Osteoblast (primary cell): Measurements from ENCODE around the gene DIPK1C. TPM values are rescaled to one million over a fixed set of nuclear protein-coding genes. Genes with fewer than 3 reads are reported as not detected.
"Not testable (repeated sequence)": the region's sequence is repeated elsewhere in the genome, so short reads cannot be mapped to it uniquely, and the experiment has no call there.

Experiments
- DNase-seq: peaks from one replicate; pipeline ENCODE4 v3.0.0; 2011; ENCODE audit warnings: low spot score, mixed read lengths; ENCODE audit not compliant: insufficient read length; ENCODE audit errors: missing footprints
- H2AFZ ChIP-seq: 2 replicates; pipeline ENCODE4 v1.6.0; 2011; ENCODE audit warnings: mild to moderate bottlenecking, low read length
- H3K27ac ChIP-seq: 2 replicates; pipeline ENCODE4 v1.5.1; 2011; ENCODE audit warnings: mild to moderate bottlenecking, low read depth, low read length, moderate library complexity
- H3K27me3 ChIP-seq: 2 replicates; pipeline ENCODE4 v1.6.0; 2012; ENCODE audit warnings: mild to moderate bottlenecking, control low read depth, inconsistent platforms, low read length, moderate library complexity; ENCODE audit not compliant: insufficient read depth
- H3K36me3 ChIP-seq: 2 replicates; pipeline ENCODE4 v1.5.1; 2011; ENCODE audit warnings: mild to moderate bottlenecking, low read length, control low read depth, moderate library complexity; ENCODE audit not compliant: insufficient read depth
- H3K4me1 ChIP-seq: 2 replicates; pipeline ENCODE4 v1.5.1; 2011; ENCODE audit warnings: mild to moderate bottlenecking, low read length, control low read depth, moderate library complexity; ENCODE audit not compliant: insufficient read depth
- H3K4me2 ChIP-seq: 2 replicates; pipeline ENCODE4 v1.6.0; 2011; ENCODE audit warnings: mild to moderate bottlenecking, low read length; ENCODE audit not compliant: insufficient read depth
- H3K4me3 ChIP-seq: fragments of 200-600 bp; sonication (generic); 3 replicates; pipeline ENCODE4 v1.5.1; 2012; ENCODE audit warnings: mild to moderate bottlenecking, low read length, inconsistent platforms; ENCODE audit not compliant: insufficient read depth
- H3K79me2 ChIP-seq: 2 replicates; pipeline ENCODE4 v1.6.0; 2012; ENCODE audit warnings: mild to moderate bottlenecking, low read length, control low read depth, inconsistent platforms; ENCODE audit not compliant: insufficient read depth
- H3K9me3 ChIP-seq: 2 replicates; pipeline ENCODE4 v1.5.1; 2011; ENCODE audit warnings: low read depth, low read length, control low read depth
- H4K20me1 ChIP-seq: 2 replicates; pipeline ENCODE4 v1.6.0; 2012; ENCODE audit warnings: mild to moderate bottlenecking, low read length, control low read depth; ENCODE audit not compliant: insufficient read depth
- total RNA-seq: library from RNA; depleted of rRNA; stranded (reverse); fragments of >200 nt; gene quantifications from 2 replicates; pipeline ENCODE4 v1.2.3, GENCODE V29; 2012
- TF ChIP-seq, protein P1 (sequence below): IDR thresholded peaks from 2 replicates; pipeline ENCODE4 v1.5.1; 2011; ENCODE audit warnings: mild to moderate bottlenecking, low read depth, low read length, moderate library complexity; ENCODE audit errors: extremely low read depth

DIPK1C gene
- total RNA-seq, 1 donor, result not detected

DNA sequence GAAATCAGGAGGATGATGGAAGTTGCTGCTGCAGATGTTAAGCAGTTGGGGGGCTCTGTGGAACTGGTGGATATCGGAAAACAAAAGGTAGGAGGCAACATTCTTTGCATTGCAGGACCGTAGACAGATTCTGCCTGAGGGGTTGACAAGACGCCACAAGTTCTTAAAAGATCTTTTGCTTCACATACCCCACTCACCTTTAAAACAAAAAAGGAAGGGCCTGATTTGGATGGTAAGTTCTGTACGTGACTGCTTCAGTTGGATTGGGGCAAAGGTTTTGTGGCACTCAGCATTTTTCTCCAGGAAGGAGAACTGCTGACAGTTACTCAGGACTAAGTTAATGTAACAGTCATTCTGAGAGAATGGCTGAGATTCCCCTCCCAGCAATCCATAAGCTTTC is 44.3 kb upstream of the DIPK1C start:
- H3K4me1 ChIP-seq, result peaks cover 20% of the 10 kb centered on the region
- peaks cover 3% of the 10 kb centered on the region for H4K20me1 ChIP-seq
- peaks cover 28% of the 10 kb centered on the region for H3K36me3 ChIP-seq
- no peak for DNase-seq
- H3K27me3 ChIP-seq, result no peaks in the 10 kb centered on the region
- H3K79me2 ChIP-seq, result peaks cover 32% of the 10 kb centered on the region
- TF ChIP-seq, protein P1, sequence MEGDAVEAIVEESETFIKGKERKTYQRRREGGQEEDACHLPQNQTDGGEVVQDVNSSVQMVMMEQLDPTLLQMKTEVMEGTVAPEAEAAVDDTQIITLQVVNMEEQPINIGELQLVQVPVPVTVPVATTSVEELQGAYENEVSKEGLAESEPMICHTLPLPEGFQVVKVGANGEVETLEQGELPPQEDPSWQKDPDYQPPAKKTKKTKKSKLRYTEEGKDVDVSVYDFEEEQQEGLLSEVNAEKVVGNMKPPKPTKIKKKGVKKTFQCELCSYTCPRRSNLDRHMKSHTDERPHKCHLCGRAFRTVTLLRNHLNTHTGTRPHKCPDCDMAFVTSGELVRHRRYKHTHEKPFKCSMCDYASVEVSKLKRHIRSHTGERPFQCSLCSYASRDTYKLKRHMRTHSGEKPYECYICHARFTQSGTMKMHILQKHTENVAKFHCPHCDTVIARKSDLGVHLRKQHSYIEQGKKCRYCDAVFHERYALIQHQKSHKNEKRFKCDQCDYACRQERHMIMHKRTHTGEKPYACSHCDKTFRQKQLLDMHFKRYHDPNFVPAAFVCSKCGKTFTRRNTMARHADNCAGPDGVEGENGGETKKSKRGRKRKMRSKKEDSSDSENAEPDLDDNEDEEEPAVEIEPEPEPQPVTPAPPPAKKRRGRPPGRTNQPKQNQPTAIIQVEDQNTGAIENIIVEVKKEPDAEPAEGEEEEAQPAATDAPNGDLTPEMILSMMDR, result no peak
- H3K4me2 ChIP-seq, result no peak overlapping the region
- no peak overlapping the region for H3K27ac ChIP-seq
- no peak overlapping the region for H2AFZ ChIP-seq
- H3K4me3 ChIP-seq, result no peak overlapping the region
- no peaks in the 10 kb centered on the region for H3K9me3 ChIP-seq

DNA sequence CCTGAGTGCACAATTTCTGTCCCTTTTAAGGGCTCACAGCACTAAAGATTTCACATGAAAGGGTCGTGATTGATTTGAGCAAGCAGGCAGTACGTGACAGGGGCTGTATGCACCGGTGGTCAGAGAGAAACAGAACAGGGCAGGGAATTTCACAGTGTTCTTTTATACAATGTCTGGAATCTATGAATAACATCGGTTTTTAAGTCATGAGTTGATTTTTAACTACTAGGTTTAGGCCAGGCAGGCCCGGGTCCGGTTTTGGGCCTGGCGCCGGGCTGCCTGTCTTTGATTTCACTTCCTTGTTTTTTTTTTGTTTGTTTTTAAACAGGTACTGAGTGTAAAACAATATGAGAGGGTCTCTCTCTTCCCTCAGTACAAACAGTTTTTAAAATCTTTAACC is 43.7 kb upstream of the DIPK1C start:
- Histone ChIP-seq H3K36me3 (peaks cover 28% of the 10 kb centered on the region), H3K4me1 (peaks cover 20% of the 10 kb centered on the region), H3K79me2 (peaks cover 32% of the 10 kb centered on the region)
- DNase-seq, H4K20me1 ChIP-seq, H3K4me3 ChIP-seq, H2AFZ ChIP-seq, H3K27me3 ChIP-seq, H3K9me3 ChIP-seq, H3K27ac ChIP-seq, H3K4me2 ChIP-seq: not testable (repeated sequence)

DNA sequence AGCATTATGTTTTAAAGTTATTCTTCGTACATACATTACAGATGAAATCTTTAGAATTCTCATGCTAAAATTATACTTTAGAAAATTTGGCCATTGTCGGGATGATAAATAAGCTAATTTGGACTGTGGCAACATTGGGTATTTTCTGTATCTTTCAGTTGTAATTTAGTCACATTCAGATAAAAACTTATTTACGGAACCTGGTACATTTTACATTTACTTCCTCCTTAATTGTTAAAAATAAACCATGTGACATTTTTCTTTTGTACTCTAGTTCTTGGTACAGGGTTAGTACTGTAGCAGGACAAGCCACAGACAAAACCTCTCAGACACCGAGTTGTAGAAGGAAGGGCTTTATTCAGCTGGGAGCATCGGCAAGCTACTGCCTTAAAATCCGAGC is 43.3 kb upstream of the DIPK1C start:
- Histone ChIP-seq H3K9me3 (no peaks in the 10 kb centered on the region), H3K4me2 (no peak overlapping the region), H2AFZ (no peak overlapping the region), H3K4me3 (no peak overlapping the region), H4K20me1 (peaks cover 3% of the 10 kb centered on the region), H3K36me3 (peaks cover 28% of the 10 kb centered on the region), H3K79me2 (peaks cover 32% of the 10 kb centered on the region), H3K4me1 (peaks cover 23% of the 10 kb centered on the region), H3K27ac (no peak overlapping the region), H3K27me3 (no peaks in the 10 kb centered on the region)
- DNase-seq, result no peak
- TF ChIP-seq, protein P1, result no peak

DNA sequence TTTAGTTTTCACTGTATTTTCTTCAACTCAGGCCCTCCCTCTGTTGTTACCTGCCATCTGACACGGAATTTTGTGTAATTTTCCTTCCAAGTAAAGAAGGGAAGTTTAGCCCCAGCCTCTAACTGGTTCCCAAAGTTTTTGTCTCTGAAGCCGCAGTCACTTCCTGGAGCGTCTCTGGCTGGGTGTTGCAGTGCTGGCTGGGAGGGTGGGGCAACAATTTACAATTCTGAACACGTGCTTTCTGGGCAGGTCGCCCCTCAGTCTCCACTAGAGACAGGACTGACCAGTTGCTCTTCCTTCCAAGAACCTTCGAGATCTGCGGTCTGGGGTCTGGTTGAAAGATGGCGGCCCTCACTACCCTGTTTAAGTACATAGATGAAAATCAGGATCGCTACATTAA is 42.5 kb upstream of the DIPK1C start:
- Histone ChIP-seq H4K20me1 (peaks cover 3% of the 10 kb centered on the region), H3K79me2 (peaks cover 32% of the 10 kb centered on the region), H3K36me3 (peaks cover 26% of the 10 kb centered on the region), H3K4me2 (peak overlapping the region; percentile 59), H2AFZ (peak overlapping the region; percentile 9), H3K27me3 (no peaks in the 10 kb centered on the region), H3K9me3 (no peaks in the 10 kb centered on the region), H3K4me1 (peaks cover 24% of the 10 kb centered on the region), H3K27ac (no peak overlapping the region), H3K4me3 (peak overlapping the region; percentile 50)
- peak; percentile 73 for DNase-seq
- TF ChIP-seq, protein P1, result no peak
